ENCODE data around the gene SUV39H2. TPM values are rescaled to one million over a fixed set of nuclear protein-coding genes. Genes with fewer than 3 reads are reported as not detected.
"Not testable (repeated sequence)": the region's sequence is repeated elsewhere in the genome, so short reads cannot be mapped to it uniquely, and the experiment has no call there.

The SUV39H2 gene
- total RNA-seq, 2 experiments from 2014 or later, result 19.4 to 22.3 TPM

DNA sequence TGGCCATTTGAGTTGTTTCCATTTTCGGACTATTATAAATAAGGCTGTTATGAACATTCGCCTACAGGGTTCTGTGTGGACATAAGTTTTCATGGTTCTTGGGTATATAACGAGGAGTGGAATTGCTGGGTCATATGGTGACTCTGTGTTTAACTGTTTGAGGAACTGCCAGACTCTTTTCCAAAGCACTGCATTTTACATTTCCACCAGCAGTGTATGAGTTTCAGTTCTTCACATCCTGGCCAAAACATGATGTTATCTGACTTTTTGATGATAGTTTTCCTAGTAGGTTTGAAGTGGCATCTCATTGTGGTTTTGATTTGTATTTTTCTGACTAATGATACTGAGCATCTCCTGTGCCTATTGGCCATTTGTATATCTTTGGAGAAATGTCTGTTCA, 5.4 kb downstream of the SUV39H2 start:
- Mint-ChIP-seq H3K27me3 (no peaks in the 10 kb centered on the region), H3K9me3 (no peaks in the 10 kb centered on the region), H3K4me3 (no peak overlapping the region), H3K36me3 (peaks cover 12% of the 10 kb centered on the region), H3K27ac (no peak overlapping the region), H3K4me1 (peaks cover 16% of the 10 kb centered on the region)
- ATAC-seq (ENCODE audit: low read depth), result peak; percentile 28
- no peak for DNase-seq
- POLR2A ChIA-PET, result no interaction called here

DNA sequence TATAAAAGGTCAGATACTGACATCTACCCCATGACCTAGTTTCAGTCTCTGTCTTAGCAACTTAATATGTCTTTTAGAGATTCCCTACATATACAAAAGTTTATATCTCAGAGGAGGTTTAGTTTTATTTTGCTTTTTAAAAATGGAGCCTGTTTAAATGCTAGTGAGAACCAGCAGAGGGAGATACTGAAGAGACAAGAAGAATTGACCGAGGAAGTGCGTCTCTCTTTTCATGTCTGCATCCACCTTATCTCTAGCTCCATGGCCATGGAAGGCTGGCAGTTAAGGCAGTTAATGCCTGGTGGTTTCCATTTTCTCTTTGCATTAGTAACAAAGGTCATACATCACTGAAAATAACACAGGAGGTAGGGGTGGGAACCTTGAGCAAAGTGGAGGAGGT, 10.7 kb downstream of the SUV39H2 start:
- Mint-ChIP-seq H3K9me3 (no peaks in the 10 kb centered on the region), H3K36me3 (peaks cover 18% of the 10 kb centered on the region), H3K4me1 (peaks cover 9% of the 10 kb centered on the region), H3K27me3 (no peaks in the 10 kb centered on the region), H3K4me3 (no peak overlapping the region), H3K27ac (no peak overlapping the region)
- DNase-seq, result no peak
- no peak for ATAC-seq (ENCODE audit: low read depth)
- POLR2A ChIA-PET, result interaction anchor here (0.6 to 1.4 kb wide), 4 partner anchors 11 to 65 kb away, joined by 3 to 6 read pairs (median 4); partner anchors contain the start of gene SUV39H2

DNA sequence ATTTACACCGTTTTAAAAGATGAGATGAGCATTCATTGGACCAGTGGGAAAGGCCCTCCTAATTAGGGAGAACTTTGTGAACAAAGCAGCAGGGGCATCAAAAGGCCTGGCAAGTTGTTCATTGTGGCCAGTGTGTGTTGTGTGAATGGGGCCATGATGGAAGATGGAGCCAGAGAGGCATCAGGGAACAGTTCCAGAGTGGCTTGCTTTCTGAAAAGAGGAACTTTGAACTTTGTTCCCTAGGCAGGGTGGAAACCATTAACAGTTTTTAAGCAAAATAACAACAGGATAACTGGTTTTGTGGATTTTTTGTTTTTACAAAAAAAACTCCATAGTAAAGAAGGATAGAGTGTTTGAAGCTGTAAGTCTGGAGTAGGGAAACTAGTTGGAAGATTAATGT, 12.5 kb downstream of the SUV39H2 start:
- no peak overlapping the region for H3K27ac Mint-ChIP-seq
- peaks cover 9% of the 10 kb centered on the region for H3K4me1 Mint-ChIP-seq
- H3K27me3 Mint-ChIP-seq, result no peaks in the 10 kb centered on the region
- H3K36me3 Mint-ChIP-seq, result peaks cover 18% of the 10 kb centered on the region
- H3K9me3 Mint-ChIP-seq, result no peaks in the 10 kb centered on the region
- DNase-seq, result no peak
- ATAC-seq (ENCODE audit: low read depth), result no peak
- POLR2A ChIA-PET, result no interaction called here
- H3K4me3 Mint-ChIP-seq, result no peak overlapping the region

DNA sequence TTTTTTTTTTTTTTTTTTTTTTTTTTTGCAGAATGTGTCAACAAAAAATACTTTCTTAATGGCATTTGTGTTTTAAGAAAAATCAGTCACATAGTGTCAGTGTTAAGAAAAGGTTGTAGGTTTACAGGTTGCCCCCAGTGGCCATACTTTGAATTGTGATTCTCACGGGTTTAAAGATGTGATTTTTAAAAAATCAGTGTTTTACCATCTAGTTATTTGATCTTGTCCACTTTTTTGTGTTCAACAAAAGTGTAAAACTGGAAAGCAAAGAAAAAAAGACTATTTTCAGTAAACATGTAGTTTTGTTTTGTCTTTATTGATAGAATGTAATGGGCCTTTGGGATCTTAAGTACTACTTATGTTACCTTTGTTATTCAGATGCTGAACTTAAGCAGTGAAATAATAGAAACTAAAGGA, 25.7 kb downstream of the SUV39H2 start:
- H3K36me3 Mint-ChIP-seq, result peaks cover 35% of the 10 kb centered on the region
- ATAC-seq (ENCODE audit: low read depth) (no peak), DNase-seq (no peak)
- H3K4me3 Mint-ChIP-seq, result no peak overlapping the region
- POLR2A ChIA-PET, result interaction anchor here (0.6 to 0.8 kb wide), 2 partner anchors 15 to 40 kb away, joined by 4 to 9 read pairs; no protein-coding TSS in a partner anchor
- peaks cover 5% of the 10 kb centered on the region for H3K4me1 Mint-ChIP-seq
- no peaks in the 10 kb centered on the region for H3K27me3 Mint-ChIP-seq
- peaks cover 1% of the 10 kb centered on the region for H3K9me3 Mint-ChIP-seq
- no peak overlapping the region for H3K27ac Mint-ChIP-seq

DNA sequence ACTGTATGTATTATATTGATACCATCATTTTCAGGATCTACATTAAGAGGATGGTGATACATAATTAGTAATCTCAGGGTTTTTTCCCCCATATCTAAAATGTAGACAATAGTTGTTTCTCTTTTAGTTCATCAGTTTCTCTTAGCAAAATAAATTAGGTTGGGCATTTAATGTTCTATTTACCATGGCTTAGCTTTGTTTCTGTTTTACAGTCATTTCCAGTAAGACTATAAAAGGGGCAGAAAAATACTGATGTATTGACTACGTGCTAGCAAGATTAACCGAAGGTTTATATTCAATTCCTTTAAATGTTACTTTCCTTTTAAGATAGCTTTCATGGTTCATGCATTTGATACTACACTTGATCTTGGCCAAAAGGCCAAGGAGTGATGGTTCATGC, 26.2 kb downstream of the SUV39H2 start:
- peaks cover 38% of the 10 kb centered on the region for H3K36me3 Mint-ChIP-seq
- no peaks in the 10 kb centered on the region for H3K27me3 Mint-ChIP-seq
- H3K9me3 Mint-ChIP-seq, result peaks cover 1% of the 10 kb centered on the region
- peaks cover 5% of the 10 kb centered on the region for H3K4me1 Mint-ChIP-seq
- no peak overlapping the region for H3K4me3 Mint-ChIP-seq
- H3K27ac Mint-ChIP-seq, result no peak overlapping the region
- DNase-seq, result no peak
- POLR2A ChIA-PET, result interaction anchor here (0.6 kb wide), 1 partner anchor 40 kb away, joined by 9 read pairs; no protein-coding TSS in a partner anchor
- ATAC-seq (ENCODE audit: low read depth), result no peak

DNA sequence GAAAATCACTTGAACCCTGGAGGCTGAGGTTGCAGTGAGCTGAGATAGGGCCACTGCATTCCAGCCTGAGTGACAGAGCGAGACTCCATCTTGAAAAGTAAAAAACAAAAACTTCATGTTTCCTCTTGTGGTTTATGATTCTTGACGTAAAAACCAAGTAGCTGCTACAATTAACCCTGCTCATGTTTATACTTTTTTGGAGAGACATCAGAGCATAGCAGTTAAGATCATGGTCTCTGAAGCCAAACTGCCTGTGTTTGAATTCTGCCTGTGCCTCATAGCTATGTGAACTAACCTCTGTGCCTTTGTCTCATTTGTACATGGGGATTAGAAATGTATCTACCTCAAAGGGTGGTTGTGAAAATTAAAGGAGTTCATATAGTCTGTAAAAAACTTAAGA, 27.2 kb downstream of the SUV39H2 start:
- peaks cover 7% of the 10 kb centered on the region for H3K4me1 Mint-ChIP-seq
- no peaks in the 10 kb centered on the region for H3K27me3 Mint-ChIP-seq
- POLR2A ChIA-PET, result no interaction called here
- no peak for DNase-seq
- peak; percentile 41 for ATAC-seq (ENCODE audit: low read depth)
- H3K9me3 Mint-ChIP-seq, result peaks cover 1% of the 10 kb centered on the region
- H3K4me3 Mint-ChIP-seq, result no peak overlapping the region
- H3K36me3 Mint-ChIP-seq, result peaks cover 46% of the 10 kb centered on the region
- H3K27ac Mint-ChIP-seq, result no peak overlapping the region

DNA sequence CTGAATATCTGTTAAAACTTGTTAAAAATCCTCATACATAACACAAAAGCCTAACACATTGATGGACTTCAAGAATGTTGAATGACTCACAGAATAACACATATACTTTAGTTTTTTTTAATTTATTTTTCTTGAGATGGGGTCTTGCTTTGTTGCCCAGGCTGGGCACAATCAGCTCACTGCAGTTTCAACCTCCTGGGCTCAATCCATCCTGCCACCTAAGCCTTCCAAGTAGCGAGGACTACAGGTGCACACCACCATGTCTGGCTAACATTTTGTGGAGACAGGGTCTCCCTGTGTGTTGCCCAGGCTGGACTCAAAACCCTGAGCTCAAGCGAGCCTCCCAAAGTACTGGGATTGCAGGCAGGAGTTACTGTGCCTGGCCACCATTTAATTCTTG, 28.1 kb downstream of the SUV39H2 start:
- ATAC-seq (ENCODE audit: low read depth), result no peak
- no peak overlapping the region for H3K4me3 Mint-ChIP-seq
- H3K4me1 Mint-ChIP-seq, result peaks cover 8% of the 10 kb centered on the region

DNA sequence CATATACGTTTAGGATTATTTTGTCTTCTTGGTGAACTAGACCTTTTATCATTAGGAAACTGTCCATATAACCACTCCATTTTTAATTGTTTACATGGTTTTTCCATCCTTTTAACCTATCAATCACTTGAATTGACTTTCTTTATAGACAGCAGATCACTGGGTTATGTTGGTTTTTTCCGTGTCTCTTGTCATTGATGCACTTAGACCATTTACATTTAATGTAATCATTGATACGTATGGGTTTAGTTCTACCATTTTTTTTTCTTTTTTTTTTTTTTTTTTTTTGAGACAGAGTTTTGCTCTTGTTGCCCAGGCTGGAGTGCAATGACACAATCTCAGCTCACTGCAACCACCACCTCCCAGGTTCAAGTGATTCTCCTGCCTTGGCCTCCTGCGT, 28.9 kb downstream of the SUV39H2 start:
- ATAC-seq (ENCODE audit: low read depth); H3K27me3 Mint-ChIP-seq; H3K4me3 Mint-ChIP-seq; H3K27ac Mint-ChIP-seq; DNase-seq; H3K4me1 Mint-ChIP-seq; POLR2A ChIA-PET; H3K9me3 Mint-ChIP-seq: not testable (repeated sequence)
- peaks cover 56% of the 10 kb centered on the region for H3K36me3 Mint-ChIP-seq

More for the DNA sequence above, 28.1 kb downstream of the SUV39H2 start:
- no peak for DNase-seq
- POLR2A ChIA-PET, result no interaction called here
- Mint-ChIP-seq H3K27ac (no peak overlapping the region), H3K27me3 (no peaks in the 10 kb centered on the region), H3K36me3 (peaks cover 54% of the 10 kb centered on the region), H3K9me3 (peaks cover 1% of the 10 kb centered on the region)

DNA sequence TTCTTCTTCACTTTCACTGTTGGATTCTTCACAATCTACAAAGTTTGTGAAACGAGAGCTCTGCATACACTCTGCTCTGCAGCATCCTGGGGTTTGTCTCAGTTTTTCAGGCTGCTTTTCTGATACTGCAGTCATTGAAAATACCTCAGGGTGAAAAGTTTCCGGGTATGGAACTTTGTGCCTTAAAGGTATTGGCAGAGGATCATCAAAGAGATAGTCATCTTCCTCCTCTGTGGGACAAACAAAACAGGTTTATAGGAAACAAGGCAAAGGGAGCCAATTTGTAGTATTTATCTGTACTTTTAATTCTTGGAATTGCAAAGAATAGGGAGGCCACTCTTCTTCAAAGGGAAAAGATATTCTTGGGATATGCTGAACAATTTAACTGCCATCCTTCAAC, 30.4 kb downstream of the SUV39H2 start:
- peaks cover 71% of the 10 kb centered on the region for H3K36me3 Mint-ChIP-seq
- peaks cover 1% of the 10 kb centered on the region for H3K9me3 Mint-ChIP-seq
- no peak overlapping the region for H3K27ac Mint-ChIP-seq
- no peak overlapping the region for H3K4me3 Mint-ChIP-seq
- no peak for ATAC-seq (ENCODE audit: low read depth)
- POLR2A ChIA-PET, result no interaction called here
- peaks cover 9% of the 10 kb centered on the region for H3K4me1 Mint-ChIP-seq
- DNase-seq, result no peak
- no peaks in the 10 kb centered on the region for H3K27me3 Mint-ChIP-seq

DNA sequence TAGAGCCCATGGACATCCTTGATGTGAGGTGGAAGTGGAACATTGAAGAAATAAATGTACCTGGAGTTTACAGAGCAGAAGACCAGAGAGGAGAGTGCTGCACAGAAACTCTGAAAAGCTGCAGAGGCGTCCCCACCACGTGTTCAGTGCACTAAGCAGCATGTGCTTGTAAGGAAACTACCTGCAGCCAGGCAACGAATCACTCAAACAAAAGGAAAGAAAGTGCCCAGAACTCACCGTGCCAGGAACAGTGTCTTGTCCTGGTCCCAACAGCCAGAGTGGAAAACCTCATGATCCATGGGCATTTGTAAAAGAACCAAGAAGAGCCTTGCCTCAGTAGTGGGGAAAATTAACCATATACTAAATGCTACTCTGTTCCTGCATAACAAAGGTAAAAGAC, 32.3 kb downstream of the SUV39H2 start:
- ATAC-seq (ENCODE audit: low read depth), result no peak
- no peak overlapping the region for H3K4me3 Mint-ChIP-seq
- H3K27me3 Mint-ChIP-seq, result no peaks in the 10 kb centered on the region
- H3K9me3 Mint-ChIP-seq, result peaks cover 1% of the 10 kb centered on the region
- POLR2A ChIA-PET, result no interaction called here
- DNase-seq, result no peak
- H3K27ac Mint-ChIP-seq, result no peak overlapping the region
- peaks cover 82% of the 10 kb centered on the region for H3K36me3 Mint-ChIP-seq
- H3K4me1 Mint-ChIP-seq, result peaks cover 17% of the 10 kb centered on the region

DNA sequence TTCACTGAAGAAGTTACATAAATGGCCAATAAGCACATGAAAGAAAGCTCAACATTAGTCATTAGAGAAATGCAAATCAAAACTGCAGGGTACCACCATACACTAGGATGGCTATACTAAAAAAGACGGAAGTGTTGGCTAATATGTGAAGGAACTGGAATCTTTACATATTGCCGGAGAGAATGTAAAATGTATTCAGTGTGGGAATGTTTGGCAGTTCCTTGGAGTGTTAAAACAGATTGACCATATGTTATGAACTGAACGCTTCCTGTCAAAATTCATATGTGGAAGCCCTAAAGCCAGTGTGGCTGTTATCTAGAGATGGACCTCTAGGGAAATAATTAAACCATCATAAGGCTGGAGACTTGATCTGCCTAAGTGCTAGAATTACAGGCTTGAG, 33.1 kb downstream of the SUV39H2 start:
- Mint-ChIP-seq H3K4me1 (peaks cover 16% of the 10 kb centered on the region), H3K4me3 (no peak overlapping the region), H3K36me3 (peaks cover 88% of the 10 kb centered on the region), H3K27me3 (no peaks in the 10 kb centered on the region), H3K9me3 (peaks cover 1% of the 10 kb centered on the region), H3K27ac (no peak overlapping the region)
- POLR2A ChIA-PET, result no interaction called here
- ATAC-seq (ENCODE audit: low read depth) (no peak), DNase-seq (no peak)

DNA sequence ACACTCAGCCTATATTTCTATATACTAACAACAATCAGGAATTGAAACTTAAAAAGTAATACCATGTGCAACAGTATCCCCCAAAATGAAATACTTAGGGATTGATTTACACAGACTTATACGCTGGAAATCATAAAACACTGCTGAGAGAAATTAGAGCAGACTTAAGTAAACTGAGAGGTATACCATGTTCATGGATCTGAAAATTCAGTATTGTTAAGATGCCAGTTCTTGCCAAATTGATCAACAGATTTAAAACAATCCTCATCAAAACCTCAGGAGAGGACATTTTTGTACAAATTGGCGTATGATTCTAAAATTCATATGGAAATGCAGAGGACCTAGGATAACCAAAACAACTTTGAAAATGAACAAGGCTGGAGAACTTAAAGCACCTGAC, 37.9 kb downstream of the SUV39H2 start:
- no peak overlapping the region for H3K27ac Mint-ChIP-seq
- POLR2A ChIA-PET, result no interaction called here
- H3K27me3 Mint-ChIP-seq, result no peaks in the 10 kb centered on the region
- H3K4me1 Mint-ChIP-seq, result peaks cover 14% of the 10 kb centered on the region
- no peak overlapping the region for H3K4me3 Mint-ChIP-seq
- DNase-seq (no peak), ATAC-seq (ENCODE audit: low read depth) (no peak)
- H3K9me3 Mint-ChIP-seq, result peaks cover 4% of the 10 kb centered on the region
- peaks cover 93% of the 10 kb centered on the region for H3K36me3 Mint-ChIP-seq

DNA sequence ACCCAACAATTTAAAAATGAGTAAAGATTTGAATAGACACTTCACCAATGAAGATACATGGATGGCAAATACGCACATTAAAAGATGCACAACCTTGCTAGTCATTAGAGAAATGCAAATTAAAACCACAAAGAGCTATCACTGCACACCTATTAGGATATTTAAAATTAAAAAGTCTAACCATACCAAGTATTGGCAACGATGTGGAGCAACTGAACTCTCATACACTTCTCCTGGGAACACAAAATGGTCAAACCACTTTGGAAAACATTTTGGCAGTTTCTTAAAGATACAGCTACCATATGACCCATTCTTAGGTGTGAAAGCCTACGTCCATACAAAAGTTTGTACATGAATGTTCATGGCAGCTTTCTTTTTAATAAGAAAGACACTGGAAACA, 39.2 kb downstream of the SUV39H2 start:
- Mint-ChIP-seq H3K9me3 (peaks cover 4% of the 10 kb centered on the region), H3K4me3 (no peak overlapping the region), H3K36me3 (peaks cover 95% of the 10 kb centered on the region), H3K27ac (no peak overlapping the region), H3K4me1 (peaks cover 12% of the 10 kb centered on the region), H3K27me3 (no peaks in the 10 kb centered on the region)
- ATAC-seq (ENCODE audit: low read depth) (no peak), DNase-seq (no peak)
- POLR2A ChIA-PET, result no interaction called here

DNA sequence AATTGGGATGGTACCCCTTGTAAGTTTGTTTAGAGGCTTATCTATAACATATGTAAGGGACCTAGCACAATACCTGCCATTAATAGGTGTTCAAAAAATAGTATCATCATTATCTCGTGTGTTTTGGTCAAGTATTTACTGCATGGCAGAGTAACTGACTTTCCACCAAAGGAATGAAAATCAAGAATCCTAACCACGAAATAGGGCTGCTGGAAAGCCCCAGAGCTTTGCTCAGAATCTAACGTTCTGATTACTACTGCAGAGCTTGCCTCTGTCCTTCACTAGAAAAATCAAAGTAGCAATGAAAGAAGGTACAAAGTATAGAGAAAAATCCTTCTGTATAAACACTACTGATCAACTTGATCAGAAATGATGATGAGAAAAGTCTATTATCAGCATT, 40.3 kb downstream of the SUV39H2 start:
- Mint-ChIP-seq H3K27me3 (no peaks in the 10 kb centered on the region), H3K9me3 (peaks cover 4% of the 10 kb centered on the region), H3K4me1 (peaks cover 12% of the 10 kb centered on the region), H3K36me3 (peaks cover 93% of the 10 kb centered on the region), H3K27ac (no peak overlapping the region), H3K4me3 (no peak overlapping the region)
- POLR2A ChIA-PET, result interaction anchor here (0.6 to 0.7 kb wide), 2 partner anchors 31 to 34 kb away, joined by 3 read pairs; no protein-coding TSS in a partner anchor
- no peak for DNase-seq
- ATAC-seq (ENCODE audit: low read depth), result no peak

DNA sequence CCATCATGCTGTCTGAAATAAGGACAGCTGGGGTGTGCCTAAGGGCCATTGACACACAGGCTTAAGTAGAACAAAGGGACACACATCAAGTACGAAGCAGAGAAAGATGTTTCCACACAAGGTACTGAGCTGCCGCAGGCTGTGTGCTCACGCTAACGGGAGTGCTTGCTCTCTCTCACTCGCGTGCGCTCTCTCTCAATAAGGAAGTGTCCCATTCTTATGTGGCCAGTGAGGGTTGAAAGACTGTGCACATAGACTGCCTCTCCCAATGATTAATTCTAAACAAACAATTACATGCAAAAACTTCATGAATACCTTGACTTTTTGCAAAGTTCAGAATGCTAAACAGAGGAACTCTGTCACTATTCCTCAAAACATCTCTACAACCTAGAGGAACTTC, 45.3 kb downstream of the SUV39H2 start:
- no peaks in the 10 kb centered on the region for H3K9me3 Mint-ChIP-seq
- no peaks in the 10 kb centered on the region for H3K27me3 Mint-ChIP-seq
- peaks cover 74% of the 10 kb centered on the region for H3K36me3 Mint-ChIP-seq
- H3K4me1 Mint-ChIP-seq, result peaks cover 5% of the 10 kb centered on the region
- POLR2A ChIA-PET, result no interaction called here
- H3K27ac Mint-ChIP-seq, result no peak overlapping the region
- ATAC-seq (ENCODE audit: low read depth) (no peak), DNase-seq (no peak)
- H3K4me3 Mint-ChIP-seq, result no peak overlapping the region
